Breast epithelium (tissue), 4 donors: ENCODE data around the gene RRH. TPM values are rescaled to one million over a fixed set of nuclear protein-coding genes. Genes with fewer than 3 reads are reported as not detected.

Experiments
- DNase-seq, 2 donors: peaks; one replicate each; pipeline ENCODE4 v3.0.0-alpha.2; 2019; ENCODE audit warnings: low spot score in 2 of 2
- H3K27ac ChIP-seq, 2 donors: fragments of 200-600 bp; sonication (generic) in 1 of 2; one replicate each; pipeline ENCODE4 v1.5.1; 2016 to 2019; ENCODE audit warnings: mild to moderate bottlenecking in 1 of 2
- H3K27me3 ChIP-seq, 2 donors: fragments of 200-600 bp; sonication (generic) in 1 of 2; one replicate each; pipeline versions ENCODE4 v1.5.1 to v1.6.0; 2017 to 2019; ENCODE audit warnings: control low read depth in 1 of 2, mild to moderate bottlenecking in 1 of 2
- H3K36me3 ChIP-seq: fragments of 200-600 bp; one replicate; pipeline ENCODE4 v1.5.1; 2019
- H3K4me1 ChIP-seq, 2 donors: fragments of 200-600 bp; sonication (generic); one replicate each; pipeline ENCODE4 v1.5.1; 2016 to 2019; ENCODE audit warnings: control low read depth in 1 of 2
- H3K4me3 ChIP-seq, 3 donors: fragments of 200-600 bp; sonication (generic); 1 replicate in 2 of 3; 2 replicates in 1 of 3; pipeline ENCODE4 v1.5.1; 2016 to 2019; ENCODE audit warnings: mild to moderate bottlenecking in 3 of 3, moderate library complexity in 2 of 3
- H3K9me3 ChIP-seq, 2 donors: fragments of 200-600 bp; sonication (generic) in 1 of 2; one replicate each; pipeline ENCODE4 v1.5.1; 2016 to 2019; ENCODE audit warnings: control low read depth in 1 of 2
- POLR2A ChIP-seq: fragments of 450-650 bp; IDR thresholded peaks from one replicate; pipeline ENCODE4 v1.6.1; 2016; ENCODE audit warnings: antibody characterized with exemption, mild to moderate bottlenecking, moderate library complexity
- POLR2AphosphoS5 ChIP-seq, 3 donors: sonication (generic); formaldehyde crosslinking; IDR thresholded peaks; one replicate each; pipeline ENCODE4 v1.6.1; 2017; ENCODE audit warnings: antibody characterized with exemption in 3 of 3
- intact Hi-C: fragments of 100-400 bp; cut with DNase I; formaldehyde crosslinking; loops from one replicate; pipeline ENCODE4 v1.15.1; 2023; ENCODE audit warnings: low total_unique reads
- total RNA-seq, 3 donors: library from RNA; depleted of rRNA; stranded (reverse); fragments of >200 nt; gene quantifications; one replicate each; pipeline ENCODE4 v1.1.0, GENCODE V29; 2016
- TF ChIP-seq, protein P1 (sequence below), 3 donors: fragments of 450-650 bp; IDR thresholded peaks; one replicate each; pipeline ENCODE4 v1.5.1; 2016 to 2017; ENCODE audit warnings: antibody characterized with exemption in 3 of 3, mild to moderate bottlenecking in 3 of 3, moderate library complexity in 3 of 3

The RRH gene
- total RNA-seq, 3 donors from 2014 or later, result 0.66 to 0.73 TPM; not detected in 1

DNA sequence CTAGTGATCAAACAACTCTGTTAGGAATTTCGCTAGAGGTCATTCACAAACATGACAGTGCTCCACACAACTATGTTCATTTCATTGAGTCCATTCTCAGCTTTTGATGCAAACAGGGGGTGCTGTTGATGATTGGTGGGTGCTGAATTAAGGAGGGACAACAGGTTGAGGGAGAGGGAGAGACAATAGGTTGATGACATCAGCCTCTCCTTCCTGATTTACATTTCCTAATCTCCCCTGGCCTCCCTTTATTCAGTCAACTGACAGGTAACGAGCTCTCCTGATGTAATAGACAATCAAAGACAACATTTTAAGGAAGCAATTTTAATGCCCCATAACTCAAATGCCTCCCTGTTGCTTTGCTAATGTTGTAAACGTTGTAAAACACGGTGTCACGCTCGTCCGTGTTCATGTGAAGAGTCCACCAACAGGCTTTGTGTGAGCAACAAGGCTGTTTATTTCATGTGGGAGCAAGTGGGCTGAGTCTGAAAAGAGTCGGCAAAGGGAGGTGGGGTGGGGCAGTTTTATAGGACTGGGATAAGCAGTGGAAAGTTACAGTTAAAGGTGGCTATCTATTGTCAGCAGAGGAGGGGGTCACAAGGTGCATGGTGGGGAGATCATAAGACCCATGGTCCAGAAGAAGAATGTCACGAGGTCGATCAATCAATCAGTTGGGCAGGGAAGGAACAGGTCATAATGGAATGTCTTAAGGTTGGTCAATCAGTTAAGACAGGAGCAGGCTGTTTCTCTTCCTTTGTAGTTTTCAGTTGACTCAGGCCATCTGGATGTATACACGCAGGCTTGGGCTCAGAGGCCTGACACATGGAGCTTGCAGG is 17.0 kb upstream of the RRH start:
- TF ChIP-seq POLR2A, result no peak
- no peak for TF ChIP-seq POLR2AphosphoS5 (IDR thresholded peaks at IDR 0.05)
- Histone ChIP-seq H3K9me3 (no peaks in the 10 kb centered on the region), H3K4me1 (no peaks in the 10 kb centered on the region), H3K27me3 (no peaks in the 10 kb centered on the region), H3K27ac (no peak overlapping the region), H3K4me3 (no peak overlapping the region), H3K36me3 (no peaks in the 10 kb centered on the region)
- intact Hi-C loops, result no loop called here
- no peak for DNase-seq

DNA sequence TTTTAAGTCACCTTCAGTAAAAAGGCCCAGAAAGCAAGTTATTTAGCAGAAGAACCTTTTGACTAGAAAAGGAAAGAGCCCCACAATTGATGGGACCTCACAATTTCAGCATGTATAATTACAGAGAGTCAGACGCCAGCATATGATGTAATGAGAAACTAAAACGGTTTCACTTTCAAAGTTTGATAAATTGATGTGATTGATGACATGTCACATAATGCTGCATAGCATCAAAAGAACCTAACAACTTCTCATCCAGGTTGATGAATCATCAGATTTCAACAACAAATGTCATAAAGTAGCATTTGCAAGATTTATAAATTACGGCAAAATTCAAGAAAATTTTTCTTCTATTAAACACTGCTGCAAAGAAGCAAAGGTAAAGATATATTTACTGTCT is 16.1 kb upstream of the RRH start:
- DNase-seq, result no peak
- TF ChIP-seq POLR2A (no peak), POLR2AphosphoS5 (IDR thresholded peaks at IDR 0.05) (no peak)
- TF ChIP-seq, protein P1, sequence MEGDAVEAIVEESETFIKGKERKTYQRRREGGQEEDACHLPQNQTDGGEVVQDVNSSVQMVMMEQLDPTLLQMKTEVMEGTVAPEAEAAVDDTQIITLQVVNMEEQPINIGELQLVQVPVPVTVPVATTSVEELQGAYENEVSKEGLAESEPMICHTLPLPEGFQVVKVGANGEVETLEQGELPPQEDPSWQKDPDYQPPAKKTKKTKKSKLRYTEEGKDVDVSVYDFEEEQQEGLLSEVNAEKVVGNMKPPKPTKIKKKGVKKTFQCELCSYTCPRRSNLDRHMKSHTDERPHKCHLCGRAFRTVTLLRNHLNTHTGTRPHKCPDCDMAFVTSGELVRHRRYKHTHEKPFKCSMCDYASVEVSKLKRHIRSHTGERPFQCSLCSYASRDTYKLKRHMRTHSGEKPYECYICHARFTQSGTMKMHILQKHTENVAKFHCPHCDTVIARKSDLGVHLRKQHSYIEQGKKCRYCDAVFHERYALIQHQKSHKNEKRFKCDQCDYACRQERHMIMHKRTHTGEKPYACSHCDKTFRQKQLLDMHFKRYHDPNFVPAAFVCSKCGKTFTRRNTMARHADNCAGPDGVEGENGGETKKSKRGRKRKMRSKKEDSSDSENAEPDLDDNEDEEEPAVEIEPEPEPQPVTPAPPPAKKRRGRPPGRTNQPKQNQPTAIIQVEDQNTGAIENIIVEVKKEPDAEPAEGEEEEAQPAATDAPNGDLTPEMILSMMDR (IDR thresholded peaks at IDR 0.05), result no peak
- no peak overlapping the region for H3K4me3 ChIP-seq
- no peak overlapping the region for H3K27ac ChIP-seq
- intact Hi-C loops, result no loop called here
- no peaks in the 10 kb centered on the region for H3K36me3 ChIP-seq
- no peaks in the 10 kb centered on the region for H3K27me3 ChIP-seq
- no peaks in the 10 kb centered on the region for H3K9me3 ChIP-seq
- H3K4me1 ChIP-seq, result peaks cover 0 to 4% of the 10 kb centered on the region in 2 donors

DNA sequence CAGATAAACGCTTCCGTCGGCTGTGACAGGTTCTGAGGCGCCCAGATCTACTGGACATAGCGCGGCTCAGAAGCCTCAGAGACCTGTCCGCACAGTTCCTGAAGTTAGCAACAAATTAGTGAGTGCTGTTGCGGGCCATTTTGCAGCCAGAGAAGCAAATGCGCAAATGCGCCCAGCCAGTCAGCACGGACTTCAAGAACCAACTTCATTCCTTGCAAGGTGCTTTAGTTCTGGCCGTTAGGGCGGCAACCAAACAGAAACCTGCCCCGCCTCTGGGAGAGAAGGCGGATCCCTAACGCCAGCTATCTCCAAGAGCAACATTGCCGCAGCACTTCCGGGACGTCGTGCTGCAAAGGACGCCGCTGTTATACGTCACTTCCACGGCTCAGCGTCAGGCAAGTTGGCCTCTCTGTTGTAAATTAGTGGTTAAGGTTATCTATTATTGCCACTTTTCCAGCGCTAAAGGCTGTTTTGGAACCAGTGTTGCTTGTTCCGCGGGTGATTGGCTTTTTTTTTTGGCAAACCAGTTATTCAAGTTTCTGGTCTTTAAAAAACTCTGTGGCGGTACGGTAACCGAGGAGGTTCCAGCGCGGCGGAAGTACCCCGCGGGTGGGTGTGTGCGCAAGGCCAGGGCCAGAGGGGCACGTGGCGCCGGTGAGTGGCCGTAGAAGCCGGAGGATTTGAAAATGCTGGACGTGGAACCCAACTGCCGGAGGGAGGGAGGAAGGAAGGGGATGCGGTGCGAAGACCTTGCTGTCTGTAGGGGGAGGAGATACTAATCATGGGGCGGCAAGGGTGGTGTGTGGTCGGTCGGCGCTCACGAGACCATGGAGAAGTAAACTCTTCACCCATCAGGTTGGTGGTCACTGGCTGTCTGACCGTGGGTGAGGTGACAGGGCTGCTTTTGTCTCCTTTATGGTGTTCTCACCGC is 12.4 kb upstream of the RRH start, which contains the start of gene GAR1:
Gene GAR1, plus strand, starts transcription at position 612 of the 931 bp plus-strand sequence. CDS start 403 bp downstream, outside the sequence.
- H3K9me3 ChIP-seq, result no peaks in the 10 kb centered on the region
- peak; percentile 84 to 88 for DNase-seq
- no peaks in the 10 kb centered on the region for H3K36me3 ChIP-seq
- H3K4me3 ChIP-seq, result peak within 1 kb of the TSS; percentile 70 to 84 (median 77)
- peak within 1 kb of the TSS; percentile 83 to 92 for H3K27ac ChIP-seq
- peaks cover 0 to 12% of the 10 kb centered on the region in 2 donors for H3K4me1 ChIP-seq
- intact Hi-C loops, result no loop called here
- TF ChIP-seq POLR2A (peak; percentile 15), POLR2AphosphoS5 (IDR thresholded peaks at IDR 0.05) (peak; percentile 69 to 75 (median 72))
- TF ChIP-seq, protein P1 (IDR thresholded peaks at IDR 0.05), result no peak
- H3K27me3 ChIP-seq, result no peaks in the 10 kb centered on the region

DNA sequence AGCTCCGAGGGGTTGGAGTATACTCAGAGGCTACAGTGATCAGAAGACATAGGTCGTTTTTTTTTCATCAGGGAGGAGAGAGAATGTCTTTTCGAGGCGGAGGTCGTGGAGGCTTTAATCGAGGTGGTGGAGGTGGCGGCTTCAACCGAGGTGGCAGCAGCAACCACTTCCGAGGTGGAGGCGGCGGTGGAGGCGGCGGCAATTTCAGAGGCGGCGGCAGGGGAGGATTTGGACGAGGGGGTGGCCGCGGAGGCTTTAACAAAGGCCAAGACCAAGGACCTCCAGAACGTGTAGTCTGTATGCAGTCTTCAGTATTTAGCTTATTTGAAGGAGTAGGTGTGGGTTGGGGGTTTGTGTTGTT is 11.7 kb upstream of the RRH start:
- Histone ChIP-seq H3K27ac (peak overlapping the region; percentile 83 to 92), H3K4me1 (peaks cover 0 to 12% of the 10 kb centered on the region in 2 donors), H3K9me3 (no peaks in the 10 kb centered on the region), H3K4me3 (peak overlapping the region; percentile 70 to 84 (median 77)), H3K27me3 (no peaks in the 10 kb centered on the region), H3K36me3 (no peaks in the 10 kb centered on the region)
- no peak for DNase-seq
- TF ChIP-seq POLR2AphosphoS5 (IDR thresholded peaks at IDR 0.05), result no peak
- intact Hi-C loops, result no loop called here

DNA sequence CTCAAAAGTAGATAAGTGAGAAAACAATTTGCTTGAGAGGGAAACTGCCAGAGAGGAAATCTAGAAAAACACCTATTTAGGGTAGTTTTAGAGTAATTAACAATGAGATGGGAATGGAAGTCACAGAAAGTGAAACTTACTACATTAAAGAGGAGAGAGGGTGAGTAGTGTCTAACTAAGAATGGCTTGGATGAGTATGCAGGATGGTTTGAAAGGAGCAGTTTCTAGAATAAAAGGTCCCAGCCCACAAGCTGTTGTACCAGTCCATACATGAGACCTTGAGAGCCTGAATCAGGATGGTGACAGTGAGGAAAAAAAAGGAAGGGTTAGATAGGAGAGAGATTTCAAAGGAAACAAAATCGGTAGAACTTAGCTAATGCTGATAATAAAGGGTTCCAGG is 10.9 kb upstream of the RRH start:
- H3K27ac ChIP-seq, result peak overlapping the region in 1 of 2 donors; percentile 92
- TF ChIP-seq, protein P1 (IDR thresholded peaks at IDR 0.05), result no peak
- TF ChIP-seq POLR2AphosphoS5 (IDR thresholded peaks at IDR 0.05) (no peak), POLR2A (no peak)
- H3K27me3 ChIP-seq, result no peaks in the 10 kb centered on the region
- no peaks in the 10 kb centered on the region for H3K36me3 ChIP-seq
- peak overlapping the region in 1 of 3 donors; percentile 77 for H3K4me3 ChIP-seq
- peaks cover 0 to 12% of the 10 kb centered on the region in 2 donors for H3K4me1 ChIP-seq
- intact Hi-C loops, result no loop called here
- no peaks in the 10 kb centered on the region for H3K9me3 ChIP-seq
- no peak for DNase-seq
